ENCODE data around the gene OSTM1. TPM values are rescaled to one million over a fixed set of nuclear protein-coding genes. Genes with fewer than 3 reads are reported as not detected.
A peak's percentile ranks its signal among the peaks of the same experiment; 100 is the strongest.

OSTM1 gene
- total and polyA plus RNA-seq, 12 donors: 17.3 to 57.9 (median 37.1) TPM

DNA sequence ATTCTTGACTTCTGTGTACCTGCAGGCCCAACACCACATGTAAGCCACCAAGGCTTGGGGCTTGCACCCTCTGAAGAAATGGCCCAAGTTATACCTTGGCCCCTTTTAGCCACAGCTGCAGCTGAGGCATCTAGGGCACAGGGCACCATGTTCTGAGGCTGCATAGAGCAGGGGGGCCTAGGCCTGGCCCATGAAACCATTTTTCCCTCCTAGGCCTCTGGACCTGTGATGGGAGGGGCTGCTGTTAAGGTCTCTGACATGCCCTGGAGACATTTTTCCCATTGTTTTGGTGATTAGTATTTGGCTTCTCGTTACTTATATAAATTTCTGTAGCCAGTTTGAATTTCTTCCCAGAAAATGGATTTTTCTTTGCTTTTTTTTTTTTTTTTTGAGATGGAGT, 66.2 kb downstream of the OSTM1 start:
- H3K27me3 ChIP-seq: no peaks in the 10 kb centered on the region
- H3K27ac ChIP-seq: no peak overlapping the region
- intact Hi-C loops (cut with DNase I): no loop called here
- H3K4me3 ChIP-seq: no peak overlapping the region
- TF ChIP-seq, protein P1, sequence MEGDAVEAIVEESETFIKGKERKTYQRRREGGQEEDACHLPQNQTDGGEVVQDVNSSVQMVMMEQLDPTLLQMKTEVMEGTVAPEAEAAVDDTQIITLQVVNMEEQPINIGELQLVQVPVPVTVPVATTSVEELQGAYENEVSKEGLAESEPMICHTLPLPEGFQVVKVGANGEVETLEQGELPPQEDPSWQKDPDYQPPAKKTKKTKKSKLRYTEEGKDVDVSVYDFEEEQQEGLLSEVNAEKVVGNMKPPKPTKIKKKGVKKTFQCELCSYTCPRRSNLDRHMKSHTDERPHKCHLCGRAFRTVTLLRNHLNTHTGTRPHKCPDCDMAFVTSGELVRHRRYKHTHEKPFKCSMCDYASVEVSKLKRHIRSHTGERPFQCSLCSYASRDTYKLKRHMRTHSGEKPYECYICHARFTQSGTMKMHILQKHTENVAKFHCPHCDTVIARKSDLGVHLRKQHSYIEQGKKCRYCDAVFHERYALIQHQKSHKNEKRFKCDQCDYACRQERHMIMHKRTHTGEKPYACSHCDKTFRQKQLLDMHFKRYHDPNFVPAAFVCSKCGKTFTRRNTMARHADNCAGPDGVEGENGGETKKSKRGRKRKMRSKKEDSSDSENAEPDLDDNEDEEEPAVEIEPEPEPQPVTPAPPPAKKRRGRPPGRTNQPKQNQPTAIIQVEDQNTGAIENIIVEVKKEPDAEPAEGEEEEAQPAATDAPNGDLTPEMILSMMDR (IDR thresholded peaks at IDR 0.05): no peak
- ATAC-seq (no peak), DNase-seq (no peak)
- H3K9me3 ChIP-seq: peaks cover 0 to 24% (median 14%) of the 10 kb centered on the region in 11 donors
- WGBS, 2 donors: 53 to 78% methylated on average over 1 of the region's 1 CpG
- no peaks in the 10 kb centered on the region for H3K36me3 ChIP-seq
- H3K4me1 ChIP-seq: no peaks in the 10 kb centered on the region

DNA sequence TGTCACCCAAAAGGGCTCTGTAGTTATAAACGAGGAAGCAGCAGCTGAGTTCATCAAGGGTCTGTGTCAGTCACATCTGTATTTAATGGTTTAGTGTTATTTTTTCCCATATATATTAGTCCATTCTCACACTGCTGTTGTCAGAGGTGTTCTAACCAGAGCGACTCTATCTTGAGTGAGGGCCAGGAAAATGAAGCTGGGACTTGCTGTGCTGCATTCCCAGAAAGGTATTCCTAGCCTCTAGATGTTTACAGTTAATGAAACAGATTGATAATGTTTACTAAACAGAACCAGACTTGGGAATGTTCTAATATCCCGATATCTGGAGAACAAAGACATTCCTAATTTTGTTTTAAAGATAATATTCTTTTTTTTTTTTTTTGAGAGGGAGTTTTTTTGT, 68.6 kb downstream of the OSTM1 start:
- Histone ChIP-seq H3K36me3 (no peaks in the 10 kb centered on the region), H3K4me1 (peaks cover 0 to 4% (median 0%) of the 10 kb centered on the region in 9 donors), H3K27ac (no peak overlapping the region), H3K9me3 (peaks cover 0 to 24% (median 14%) of the 10 kb centered on the region in 11 donors), H3K27me3 (peaks cover 0 to 3% (median 0%) of the 10 kb centered on the region in 7 donors), H3K4me3 (no peak overlapping the region)
- ATAC-seq: no peak
- TF ChIP-seq, protein P1 (IDR thresholded peaks at IDR 0.05): no peak
- DNase-seq: no peak
- intact Hi-C loops (cut with DNase I): no loop called here
- WGBS, 2 donors: 79 to 84% methylated on average over 3 of the region's 3 CpGs

DNA sequence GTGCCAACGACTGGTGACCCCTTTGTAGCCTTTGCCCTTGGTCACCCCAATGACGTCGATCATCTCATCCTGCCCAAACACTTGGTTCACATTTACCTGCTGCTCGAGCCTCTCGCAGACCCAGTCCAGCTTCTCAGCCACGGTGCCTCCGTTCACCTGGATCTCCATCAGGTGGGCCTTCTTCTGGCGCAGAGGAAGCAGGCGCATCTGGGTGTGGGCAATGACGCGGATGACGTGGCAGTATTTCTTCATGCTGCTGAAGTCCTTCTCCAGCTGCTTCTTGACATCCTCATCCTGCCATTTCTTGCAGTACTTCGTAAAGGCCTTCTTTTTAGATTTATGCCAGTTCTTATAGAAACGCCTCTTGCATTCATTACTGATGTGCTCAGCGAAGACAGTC, 69.7 kb downstream of the OSTM1 start:
- TF ChIP-seq, protein P1 (IDR thresholded peaks at IDR 0.05): no peak
- 94 to 95% methylated on average over 15 of the region's 15 CpGs for WGBS, 2 donors
- peaks cover 0 to 18% (median 9%) of the 10 kb centered on the region in 11 donors for H3K9me3 ChIP-seq
- peaks cover 0 to 3% (median 0%) of the 10 kb centered on the region in 7 donors for H3K27me3 ChIP-seq
- H3K36me3 ChIP-seq: no peaks in the 10 kb centered on the region
- no peak overlapping the region for H3K4me3 ChIP-seq
- ATAC-seq: no peak
- H3K27ac ChIP-seq: no peak overlapping the region
- no peak for DNase-seq
- intact Hi-C loops (cut with DNase I): no loop called here
- H3K4me1 ChIP-seq: peaks cover 0 to 4% (median 0%) of the 10 kb centered on the region in 9 donors

- 53 to 60% methylated on average over 9 of the region's 9 CpGs for WGBS, 2 donors
- peak in 2 of 8 donors; percentile 29 to 59 for ATAC-seq
- H3K27me3 ChIP-seq: peaks cover 0 to 3% (median 0%) of the 10 kb centered on the region in 7 donors
- H3K4me1 ChIP-seq: peaks cover 0 to 4% (median 0%) of the 10 kb centered on the region in 9 donors
- TF ChIP-seq, protein P1 (IDR thresholded peaks at IDR 0.05): no peak
- no peaks in the 10 kb centered on the region for H3K36me3 ChIP-seq
- no peak overlapping the region for H3K4me3 ChIP-seq
- H3K27ac ChIP-seq: no peak overlapping the region
- no peaks in the 10 kb centered on the region for H3K9me3 ChIP-seq
- DNase-seq: no peak
- intact Hi-C loops (cut with DNase I): no loop called here
Measured at GRCh38 chr6:108002365-108003221, 71.9 kb downstream of the OSTM1 start.
